Measurements from ENCODE around the gene B4GALT5.

The B4GALT5 gene

DNA sequence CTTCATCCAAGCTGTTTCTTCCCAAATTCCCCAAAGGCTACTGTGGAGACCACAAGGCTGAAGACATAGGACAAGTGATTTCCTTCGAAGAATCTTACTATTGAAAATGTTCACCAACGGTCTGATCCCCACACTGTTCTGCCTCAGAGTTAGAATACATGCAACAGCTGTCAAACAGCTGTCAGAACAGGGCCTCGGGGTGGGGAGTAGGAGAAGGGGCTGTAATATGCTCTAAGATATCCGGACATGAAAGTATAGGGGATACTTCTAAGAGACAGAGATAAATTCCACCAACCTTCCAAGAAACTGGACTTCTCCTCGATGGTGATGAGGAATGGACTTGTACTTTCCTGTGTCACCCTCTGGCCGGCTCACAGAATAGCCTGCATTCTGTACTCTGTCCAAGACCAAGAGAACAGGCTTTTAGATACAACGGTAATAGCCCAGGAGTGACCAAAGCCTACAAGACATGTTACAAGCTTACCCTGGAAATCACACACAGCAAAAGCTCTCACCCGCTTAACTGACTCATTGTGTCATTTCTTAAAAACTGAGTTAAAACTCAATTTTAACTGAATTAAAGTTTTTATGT, 76.5 kb downstream of the B4GALT5 start:
- DNase-seq (ENCODE audit: low spot score): no peak
- no peak overlapping the region for H3K27ac ChIP-seq
- TF ChIP-seq, protein P1, sequence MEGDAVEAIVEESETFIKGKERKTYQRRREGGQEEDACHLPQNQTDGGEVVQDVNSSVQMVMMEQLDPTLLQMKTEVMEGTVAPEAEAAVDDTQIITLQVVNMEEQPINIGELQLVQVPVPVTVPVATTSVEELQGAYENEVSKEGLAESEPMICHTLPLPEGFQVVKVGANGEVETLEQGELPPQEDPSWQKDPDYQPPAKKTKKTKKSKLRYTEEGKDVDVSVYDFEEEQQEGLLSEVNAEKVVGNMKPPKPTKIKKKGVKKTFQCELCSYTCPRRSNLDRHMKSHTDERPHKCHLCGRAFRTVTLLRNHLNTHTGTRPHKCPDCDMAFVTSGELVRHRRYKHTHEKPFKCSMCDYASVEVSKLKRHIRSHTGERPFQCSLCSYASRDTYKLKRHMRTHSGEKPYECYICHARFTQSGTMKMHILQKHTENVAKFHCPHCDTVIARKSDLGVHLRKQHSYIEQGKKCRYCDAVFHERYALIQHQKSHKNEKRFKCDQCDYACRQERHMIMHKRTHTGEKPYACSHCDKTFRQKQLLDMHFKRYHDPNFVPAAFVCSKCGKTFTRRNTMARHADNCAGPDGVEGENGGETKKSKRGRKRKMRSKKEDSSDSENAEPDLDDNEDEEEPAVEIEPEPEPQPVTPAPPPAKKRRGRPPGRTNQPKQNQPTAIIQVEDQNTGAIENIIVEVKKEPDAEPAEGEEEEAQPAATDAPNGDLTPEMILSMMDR (IDR thresholded peaks at IDR 0.05): no peak
- H3K4me3 ChIP-seq: no peak overlapping the region

DNA sequence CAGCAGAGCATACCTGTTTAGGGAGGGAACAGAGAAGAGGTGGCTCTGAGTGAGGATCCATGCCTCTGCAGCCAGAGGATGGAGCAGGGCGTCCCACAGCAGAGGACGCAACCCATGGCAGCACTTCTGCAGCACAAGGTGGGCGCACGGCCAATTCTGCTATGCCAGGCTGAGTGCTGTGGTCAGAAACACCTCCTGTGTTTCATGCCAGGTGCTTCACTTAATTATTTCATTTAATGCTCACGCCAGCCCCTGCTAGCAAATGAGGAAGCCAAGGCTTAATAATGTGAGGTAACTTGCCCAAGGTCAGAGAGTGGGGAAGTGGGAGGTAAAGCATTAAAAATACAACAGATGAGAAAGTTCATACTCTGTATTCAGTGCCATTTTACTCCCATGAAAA, 77.2 kb downstream of the B4GALT5 start:
- no peak for DNase-seq (ENCODE audit: low spot score)
- TF ChIP-seq, protein P1 (IDR thresholded peaks at IDR 0.05): no peak
- Histone ChIP-seq H3K4me3 (no peak overlapping the region), H3K27ac (no peak overlapping the region)

DNA sequence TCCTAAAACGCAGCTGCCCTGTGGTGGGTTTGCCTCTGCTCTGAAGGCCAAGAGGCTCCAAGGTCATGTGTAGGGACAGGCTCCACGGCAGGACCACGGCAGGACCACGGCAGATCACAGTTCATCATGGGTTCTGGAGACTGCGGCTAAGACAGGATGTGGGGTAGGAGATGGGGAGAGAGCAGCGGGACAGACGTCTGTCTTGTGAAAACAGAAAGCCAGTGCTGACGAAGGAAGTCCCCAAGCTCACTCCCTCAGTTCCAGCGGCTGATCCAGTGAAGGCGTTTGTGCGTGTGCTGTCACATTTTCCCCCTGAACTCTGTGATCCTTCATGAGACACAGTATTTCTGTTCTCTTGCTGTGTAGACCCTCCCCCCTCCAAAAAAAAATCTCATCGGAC, 77.8 kb downstream of the B4GALT5 start:
- no peak for DNase-seq (ENCODE audit: low spot score)
- TF ChIP-seq, protein P1 (IDR thresholded peaks at IDR 0.05): no peak
- Histone ChIP-seq H3K27ac (no peak overlapping the region), H3K4me3 (no peak overlapping the region)

DNA sequence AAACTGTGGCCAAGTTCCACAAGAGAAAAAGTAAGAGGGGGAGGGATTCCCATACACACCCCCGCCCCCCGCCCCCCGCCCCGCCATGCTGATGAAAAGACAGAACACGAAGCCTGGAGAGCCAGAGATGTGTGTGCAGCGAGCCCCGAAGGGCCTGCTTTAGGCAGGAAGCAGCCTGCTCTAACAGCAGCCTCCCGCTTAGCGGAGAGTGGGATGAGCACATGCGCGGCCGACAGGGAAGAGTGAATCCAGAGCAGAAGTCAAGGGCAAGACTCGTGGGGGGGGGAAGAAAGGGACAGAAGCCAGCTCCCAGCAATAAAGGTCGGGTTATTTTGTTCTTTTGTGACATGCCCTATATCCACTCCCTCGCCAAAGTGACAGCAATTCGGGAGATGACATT, 78.5 kb downstream of the B4GALT5 start:
- no peak overlapping the region for H3K4me3 ChIP-seq
- TF ChIP-seq, protein P1 (IDR thresholded peaks at IDR 0.05): no peak
- DNase-seq (ENCODE audit: low spot score): no peak
- no peak overlapping the region for H3K27ac ChIP-seq

DNA sequence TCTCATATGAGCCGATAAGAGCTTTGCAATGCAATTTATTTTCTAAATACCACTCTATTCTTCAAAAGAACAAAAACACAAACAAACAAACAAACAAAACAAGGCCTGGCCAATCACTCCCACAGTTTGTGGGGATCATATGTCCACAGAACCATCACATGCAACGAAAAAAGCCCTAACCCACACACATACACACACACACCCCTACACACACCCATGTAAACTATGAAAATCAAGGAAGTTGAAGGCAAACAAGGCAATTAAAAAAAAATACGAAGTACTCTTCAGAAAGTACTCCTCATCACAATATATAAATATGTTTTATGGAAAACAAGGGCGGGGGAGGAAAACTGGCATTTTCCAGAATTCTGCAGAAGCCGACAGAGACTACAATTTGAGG, 79.6 kb downstream of the B4GALT5 start:
- Histone ChIP-seq H3K4me3 (no peak overlapping the region), H3K27ac (no peak overlapping the region)
- TF ChIP-seq, protein P1 (IDR thresholded peaks at IDR 0.05): no peak
- no peak for DNase-seq (ENCODE audit: low spot score)

GRCh38 chr20:49633643-49634042, 80.0 kb downstream of the B4GALT5 start:
- H3K4me3 ChIP-seq: no peak overlapping the region
- TF ChIP-seq, protein P1 (IDR thresholded peaks at IDR 0.05): no peak
- no peak for DNase-seq (ENCODE audit: low spot score)
- no peak overlapping the region for H3K27ac ChIP-seq

DNA sequence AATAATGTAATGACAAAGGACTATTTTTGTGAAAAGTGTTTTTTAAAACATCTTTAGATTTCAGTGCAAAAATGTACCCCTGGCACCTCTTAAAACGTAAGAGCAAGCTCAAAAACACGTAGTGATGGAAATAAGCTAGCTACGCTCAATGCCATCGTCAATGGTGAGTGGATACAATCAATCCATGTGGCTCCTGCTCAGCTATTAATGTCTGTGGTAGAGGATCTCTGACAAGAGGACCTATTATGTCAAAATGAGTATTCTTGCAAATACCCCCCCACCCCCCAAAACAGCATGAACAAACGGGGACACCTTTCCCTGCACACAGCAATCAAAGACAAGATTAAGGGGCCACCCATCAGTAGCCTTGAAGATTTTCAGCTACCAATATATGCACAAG, 80.7 kb downstream of the B4GALT5 start:
- H3K4me3 ChIP-seq: no peak overlapping the region
- no peak overlapping the region for H3K27ac ChIP-seq
- TF ChIP-seq, protein P1 (IDR thresholded peaks at IDR 0.05): no peak
- DNase-seq (ENCODE audit: low spot score): no peak

Measured in coronary artery (tissue), 2 donors.